ENCODE data around the gene APC2. TPM values are rescaled to one million over a fixed set of nuclear protein-coding genes. Genes with fewer than 3 reads are reported as not detected.
A peak's percentile ranks its signal among the peaks of the same experiment; 100 is the strongest.
"Not testable (repeated sequence)": the region's sequence is repeated elsewhere in the genome, so short reads cannot be mapped to it uniquely, and the experiment has no call there.

The APC2 gene
- total RNA-seq, 1 donor from 2014 or later: 0.59 TPM

- no peak for DNase-seq
These were observed 33.7 kb upstream of the APC2 start for GRCh38 chr19:1416014-1416841.

GRCh38 chr19:1417145-1417544 lies 32.8 kb upstream of the APC2 start:
- no peak for DNase-seq

- no peak for DNase-seq
These were observed 32.0 kb upstream of the APC2 start for GRCh38 chr19:1417681-1418495.

- no peak for DNase-seq
These were observed 31.5 kb upstream of the APC2 start for GRCh38 chr19:1418496-1418775.

GRCh38 chr19:1418951-1419738 lies 30.8 kb upstream of the APC2 start:
- no peak for DNase-seq

GRCh38 chr19:1420085-1420484 lies 29.8 kb upstream of the APC2 start:
- DNase-seq: not testable (repeated sequence)

- no peak for DNase-seq
These were observed 29.3 kb upstream of the APC2 start for GRCh38 chr19:1420590-1420989.

GRCh38 chr19:1421218-1421957 lies 28.5 kb upstream of the APC2 start:
- DNase-seq: no peak

GRCh38 chr19:1421958-1422305 lies 28.0 kb upstream of the APC2 start:
- DNase-seq: no peak

- DNase-seq: no peak
These were observed 27.6 kb upstream of the APC2 start for GRCh38 chr19:1422360-1422759.

- no peak for DNase-seq
These were observed 27.0 kb upstream of the APC2 start for GRCh38 chr19:1422943-1423342.

GRCh38 chr19:1423436-1424191 lies 26.3 kb upstream of the APC2 start:
- DNase-seq: no peak

- no peak for DNase-seq
These were observed 25.5 kb upstream of the APC2 start for GRCh38 chr19:1424192-1424955.

- peak; percentile 70 for DNase-seq
These were observed 24.7 kb upstream of the APC2 start for GRCh38 chr19:1425102-1425837.

- DNase-seq: no peak
These were observed 24.0 kb upstream of the APC2 start for GRCh38 chr19:1425902-1426301.

GRCh38 chr19:1426736-1427135 lies 23.2 kb upstream of the APC2 start:
- DNase-seq: no peak

- no peak for DNase-seq
These were observed 22.6 kb upstream of the APC2 start for GRCh38 chr19:1427221-1427920.

- no peak for DNase-seq
These were observed 21.1 kb upstream of the APC2 start for GRCh38 chr19:1428738-1429391.

GRCh38 chr19:1429750-1430149 lies 20.2 kb upstream of the APC2 start:
- DNase-seq: no peak

Data from skin of body (tissue), 2 donors.